Breast epithelium (tissue), 3 donors: ENCODE results near the gene WDPCP.

ENCODE experiments used
- CTCF ChIP-seq, 3 donors: fragments of 450-650 bp; IDR thresholded peaks; one replicate each; pipeline ENCODE4 v1.5.1; 2016 to 2017; ENCODE audit warnings: antibody characterized with exemption in 3 of 3, mild to moderate bottlenecking in 3 of 3, moderate library complexity in 3 of 3
- POLR2A ChIP-seq: fragments of 450-650 bp; IDR thresholded peaks from one replicate; pipeline ENCODE4 v1.6.1; 2016; ENCODE audit warnings: antibody characterized with exemption, mild to moderate bottlenecking, moderate library complexity
- POLR2AphosphoS5 ChIP-seq, 3 donors: sonication (generic); formaldehyde crosslinking; IDR thresholded peaks; one replicate each; pipeline ENCODE4 v1.6.1; 2017; ENCODE audit warnings: antibody characterized with exemption in 3 of 3

GRCh38 chr2:63124850-63125249, 463.4 kb downstream of the WDPCP start:
- TF ChIP-seq CTCF (IDR thresholded peaks at IDR 0.05) (no peak), POLR2AphosphoS5 (IDR thresholded peaks at IDR 0.05) (no peak), POLR2A (no peak)
